ENCODE measurements around the gene MALT1.

Gene MALT1

DNA sequence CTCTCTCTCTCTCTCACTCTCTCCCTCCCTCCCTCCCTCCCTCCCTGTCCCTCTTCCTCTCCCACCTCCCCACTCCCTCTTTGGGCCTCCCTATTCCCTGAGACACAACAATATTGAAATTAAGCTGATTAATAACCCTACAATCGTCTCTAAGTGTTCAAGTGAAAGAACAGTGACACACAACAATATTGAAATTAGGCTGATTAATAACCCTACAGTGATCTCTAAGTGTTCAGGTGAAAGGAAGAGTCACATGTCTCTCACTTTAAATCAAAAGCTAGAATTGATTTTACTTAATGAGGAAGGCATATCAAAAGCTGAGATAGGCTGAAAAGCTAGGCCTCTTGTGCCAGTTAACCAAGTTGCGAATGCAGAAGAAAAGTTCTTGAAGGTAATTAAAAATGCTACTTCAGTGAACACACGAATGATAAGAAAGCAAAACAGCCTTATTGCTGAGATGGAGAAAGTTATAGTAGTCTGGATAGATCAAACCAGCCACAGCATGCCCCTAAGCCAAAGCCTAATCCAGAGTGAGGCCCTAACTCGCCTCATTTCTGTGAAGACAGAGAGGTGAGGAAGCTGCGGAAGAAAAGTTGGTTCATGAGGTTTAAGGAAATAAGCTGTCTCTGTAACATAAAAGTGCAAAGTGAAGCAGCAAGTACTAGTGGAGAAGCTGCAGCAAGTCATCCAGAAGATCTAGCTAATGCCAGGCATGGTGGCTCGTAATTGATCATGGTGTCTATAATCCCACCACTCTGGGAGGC, 21.3 kb downstream of the MALT1 start:
- DNase-seq (ENCODE audit: low spot score), result no peak

DNA sequence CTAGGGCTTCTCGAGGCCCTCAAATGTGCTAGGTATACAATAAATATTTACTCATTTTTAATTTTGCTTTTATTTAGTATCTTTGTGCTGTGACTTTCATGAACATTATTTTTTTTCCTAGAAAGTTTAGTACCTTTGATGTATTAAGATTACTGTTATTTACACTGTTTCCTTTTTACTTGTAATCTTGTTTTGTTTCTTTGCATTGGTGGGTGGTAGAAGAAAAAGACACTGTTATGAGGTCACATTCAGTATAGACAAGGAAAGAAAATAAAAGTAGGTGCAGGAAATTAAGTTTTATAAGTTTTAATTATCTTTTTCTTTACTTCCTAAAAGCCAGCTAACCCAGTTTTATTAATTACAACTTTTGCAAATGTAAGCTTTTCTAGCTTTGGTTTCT, 23.0 kb downstream of the MALT1 start:
- DNase-seq (ENCODE audit: low spot score), result no peak

DNA sequence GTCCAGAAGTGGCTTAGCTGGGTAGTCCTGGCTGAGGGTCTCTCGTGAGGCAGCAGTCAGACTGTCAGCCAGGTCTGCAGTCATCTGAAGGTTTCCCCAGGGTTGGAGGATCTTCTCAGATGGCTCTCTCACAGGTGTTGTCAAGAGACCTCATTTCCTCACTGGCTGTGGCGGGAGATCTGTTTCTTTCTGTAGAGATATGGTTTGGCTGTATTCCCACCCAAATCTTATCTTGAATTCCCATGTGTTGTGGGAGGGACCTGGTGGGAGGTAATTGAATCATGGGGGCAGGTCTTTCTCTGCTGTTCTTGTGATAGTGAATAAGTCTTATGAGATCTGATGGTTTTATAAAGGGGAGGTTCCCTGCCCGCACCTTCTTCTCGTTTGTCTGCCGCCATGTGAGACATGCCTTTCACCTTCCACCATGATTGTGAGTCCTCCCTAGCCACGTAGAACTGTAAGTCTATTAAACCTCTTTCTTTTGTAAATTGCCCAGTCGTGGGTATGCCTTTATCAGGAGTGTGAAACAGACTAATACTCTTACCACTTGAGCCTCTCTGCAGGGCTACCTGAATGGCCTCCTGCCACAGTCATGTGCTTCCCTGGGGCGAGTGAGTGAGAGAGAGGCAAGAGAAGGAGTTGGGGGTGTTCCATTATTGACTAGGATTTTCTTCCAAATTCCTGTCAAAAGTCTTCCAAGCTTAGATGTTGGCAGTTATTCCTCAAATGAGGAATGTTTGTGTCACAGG, 23.6 kb downstream of the MALT1 start:
- no peak for DNase-seq (ENCODE audit: low spot score)

DNA sequence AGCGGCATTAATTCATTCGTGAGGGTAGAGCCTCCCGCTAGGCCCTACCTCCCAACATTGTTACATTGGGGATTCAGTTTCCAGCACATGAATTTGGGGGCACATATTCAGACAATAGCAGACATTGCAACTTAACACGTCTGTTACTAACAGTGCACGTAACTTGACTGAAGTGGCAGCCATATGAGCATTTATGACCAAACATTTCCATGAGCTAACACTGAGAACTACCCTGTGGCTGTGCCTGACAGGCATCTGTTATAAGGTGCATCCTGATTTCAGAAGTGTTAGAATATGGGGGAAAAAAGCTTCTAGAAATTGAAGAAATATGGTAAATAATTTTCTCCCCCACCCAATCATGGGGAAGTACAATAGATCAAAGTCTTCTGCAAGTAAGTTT, 24.5 kb downstream of the MALT1 start:
- no peak for DNase-seq (ENCODE audit: low spot score)

DNA sequence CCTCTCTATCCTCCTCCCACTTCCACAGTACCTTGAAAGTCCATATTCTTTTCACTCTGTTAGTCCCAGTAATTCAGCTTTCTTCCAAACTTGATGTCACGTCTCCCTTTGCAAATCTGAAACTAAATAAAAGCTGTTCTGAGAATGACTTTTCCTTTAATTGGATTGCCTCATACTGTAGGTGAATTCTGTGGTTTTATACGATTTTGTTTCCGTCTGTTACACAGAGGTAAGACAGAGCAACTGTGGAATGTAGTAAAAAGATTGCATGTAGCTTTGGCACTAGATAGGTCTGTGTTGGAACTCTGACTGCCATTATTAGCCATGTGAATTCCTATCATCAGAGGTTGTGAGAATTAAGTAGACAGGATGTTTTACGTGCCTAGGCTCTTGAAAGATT, 25.9 kb downstream of the MALT1 start:
- DNase-seq (ENCODE audit: low spot score), result no peak

DNA sequence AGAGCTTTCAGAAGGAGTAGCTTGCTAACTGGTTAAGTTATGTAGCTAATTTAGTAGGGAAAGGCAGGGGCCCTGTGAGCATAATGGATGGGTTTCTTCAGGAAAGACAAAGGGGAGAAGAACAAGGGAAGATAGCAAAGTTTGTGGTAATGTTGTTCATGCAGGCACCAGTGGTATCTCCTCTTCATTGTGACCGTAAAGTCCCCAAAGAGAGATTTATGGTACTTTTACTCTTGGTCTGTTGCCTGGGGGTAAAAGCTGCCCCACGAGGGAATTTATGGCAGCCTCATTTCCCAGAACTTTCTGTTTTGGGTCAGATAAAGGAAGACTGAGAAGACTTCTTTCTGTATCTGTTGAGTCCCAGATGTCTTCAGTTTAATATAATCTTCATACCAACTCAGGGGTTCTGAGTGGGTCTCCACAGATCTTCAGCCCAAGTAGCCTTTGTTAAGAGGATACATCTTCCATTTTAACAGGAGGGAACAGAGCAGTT, 27.5 kb downstream of the MALT1 start:
- DNase-seq (ENCODE audit: low spot score), result no peak

DNA sequence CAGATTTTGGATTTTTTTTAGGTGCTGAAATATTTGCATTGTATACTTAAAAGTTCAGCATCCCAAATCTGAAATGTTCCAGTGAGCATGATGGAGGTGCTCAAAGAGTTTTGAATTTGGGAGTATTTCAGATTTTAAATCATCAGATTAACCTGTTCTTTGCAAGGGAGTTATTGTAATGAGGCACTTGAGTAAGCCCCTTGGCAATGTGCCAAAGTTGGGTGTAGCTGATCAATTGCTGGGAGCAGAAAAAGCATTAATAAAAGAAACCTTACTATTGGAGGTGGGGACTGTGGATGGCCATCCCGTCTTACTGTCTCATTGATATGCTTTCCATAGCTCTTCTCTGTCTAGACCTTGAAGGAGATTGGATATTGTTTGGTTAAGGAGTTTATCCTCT, 28.3 kb downstream of the MALT1 start:
- no peak for DNase-seq (ENCODE audit: low spot score)

DNA sequence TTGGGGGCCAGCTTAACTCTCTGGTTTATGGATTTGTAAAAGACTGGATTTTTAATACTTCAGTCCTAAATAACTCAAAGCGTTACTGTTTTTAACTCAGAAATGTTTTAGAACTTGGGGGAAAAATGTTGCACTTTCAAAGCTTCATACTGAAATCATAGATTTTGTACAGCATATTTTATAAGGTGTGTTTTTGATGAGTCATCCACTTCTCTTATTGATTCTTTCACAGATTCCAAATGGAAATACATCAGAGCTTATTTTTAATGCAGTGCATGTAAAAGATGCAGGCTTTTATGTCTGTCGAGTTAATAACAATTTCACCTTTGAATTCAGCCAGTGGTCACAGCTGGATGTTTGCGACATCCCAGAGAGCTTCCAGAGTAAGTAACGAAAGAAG, 28.9 kb downstream of the MALT1 start:
- DNase-seq (ENCODE audit: low spot score), result no peak

DNA sequence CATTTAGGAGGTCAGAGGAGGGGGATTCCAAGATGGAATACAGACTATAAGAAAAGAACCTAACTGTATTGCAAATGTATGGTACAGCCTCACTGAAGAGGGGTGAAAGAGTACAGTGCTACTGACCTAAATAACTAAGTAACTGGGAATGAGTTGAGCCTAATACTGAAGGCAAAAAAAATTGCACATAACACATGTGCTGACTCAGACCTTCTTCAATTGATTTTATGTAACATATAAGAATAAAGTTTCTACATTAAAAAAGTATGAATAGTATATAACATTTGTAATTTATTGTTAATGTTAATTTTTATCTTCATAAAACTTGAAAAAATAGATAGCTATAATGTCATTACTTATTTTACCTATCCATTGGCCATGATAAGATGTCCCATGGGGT, 41.7 kb downstream of the MALT1 start:
- no peak for DNase-seq (ENCODE audit: low spot score)

DNA sequence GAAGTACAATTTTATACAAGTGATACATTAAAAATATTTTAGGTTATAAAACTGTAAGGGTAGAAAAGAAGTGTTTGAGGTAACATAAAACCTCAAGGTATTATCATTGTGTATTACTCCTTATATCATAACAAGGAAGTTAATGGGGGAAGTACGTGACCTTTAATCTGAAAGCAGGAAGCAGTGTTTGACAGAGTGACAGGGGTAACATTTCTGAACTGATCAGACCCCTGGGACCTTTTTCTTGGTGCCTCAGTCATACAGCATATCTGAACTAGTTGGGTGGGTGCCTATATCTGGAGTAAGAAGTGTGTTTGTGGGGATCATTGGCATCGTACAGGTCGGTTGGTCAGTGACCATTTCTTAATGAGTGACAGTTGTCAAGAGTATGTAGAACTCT, 43.0 kb downstream of the MALT1 start:
- no peak for DNase-seq (ENCODE audit: low spot score)

DNA sequence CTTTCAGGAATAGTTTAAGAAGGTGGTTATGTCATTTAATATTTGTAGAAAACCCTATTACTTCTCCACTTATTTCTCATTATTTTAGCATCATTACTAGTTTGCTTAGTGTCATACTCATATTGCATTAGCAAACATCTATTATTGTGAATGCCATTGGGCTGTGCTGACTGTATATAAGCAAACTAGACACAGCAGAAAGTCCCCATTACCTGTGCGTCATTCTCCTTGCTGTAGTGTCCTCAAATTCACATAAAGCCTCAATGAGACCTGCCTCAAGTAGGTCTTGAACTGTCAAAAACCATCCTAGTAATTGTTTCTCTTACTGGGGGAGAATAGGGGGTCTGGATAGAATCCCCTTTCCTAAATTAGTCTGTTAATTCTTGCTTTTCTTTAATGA, 43.6 kb downstream of the MALT1 start:
- DNase-seq (ENCODE audit: low spot score), result no peak

DNA sequence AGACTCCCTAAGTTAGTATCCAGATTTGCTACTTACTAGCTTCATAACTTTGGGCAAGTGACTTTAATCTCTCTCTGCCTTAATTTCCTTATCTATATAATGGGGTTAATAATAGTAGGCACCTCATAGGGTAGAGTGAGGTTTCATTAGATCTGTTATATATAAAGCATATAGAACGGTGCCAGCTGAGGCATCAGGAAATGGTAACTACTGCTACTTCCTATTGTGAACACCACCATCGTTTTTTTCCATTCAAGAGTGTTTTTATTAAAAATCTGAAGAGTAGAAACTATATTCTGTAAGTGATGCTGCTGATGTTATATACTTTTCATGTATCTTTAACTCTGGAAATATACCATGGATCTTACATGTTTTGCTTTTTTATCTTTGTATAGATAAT, 44.3 kb downstream of the MALT1 start:
- DNase-seq (ENCODE audit: low spot score), result no peak

DNA sequence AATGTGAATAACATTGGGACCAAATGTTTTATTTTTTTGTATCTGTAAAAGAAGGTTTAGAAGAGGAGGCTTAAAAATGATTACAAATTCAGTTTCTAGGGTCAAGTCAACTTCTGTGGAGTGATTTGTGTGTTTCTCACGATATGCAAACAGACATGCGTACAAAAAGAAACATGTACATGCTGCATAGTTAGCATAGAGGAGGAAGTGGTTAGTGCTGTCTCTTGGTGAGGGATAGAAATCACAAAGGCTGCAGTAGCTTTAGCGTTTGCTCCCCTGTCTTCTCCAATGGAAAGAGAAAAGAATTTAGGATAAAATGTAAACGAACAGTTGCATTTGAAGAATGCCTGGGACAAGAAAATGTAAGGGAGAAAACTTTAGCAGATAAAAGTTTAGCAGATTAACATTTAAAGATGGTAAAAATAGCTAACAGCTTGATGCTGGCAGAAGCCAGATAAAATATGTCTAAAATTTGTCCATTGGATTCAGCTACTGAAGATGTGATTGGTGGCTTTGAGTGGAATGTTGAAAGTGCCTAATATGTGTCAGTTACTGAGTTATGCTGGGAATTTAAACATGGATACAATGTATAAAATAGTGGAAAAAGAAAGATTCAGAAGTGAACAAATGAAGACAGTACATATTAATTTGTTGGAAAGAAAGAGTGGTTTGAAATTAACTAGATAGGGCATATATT, 44.9 kb downstream of the MALT1 start:
- DNase-seq (ENCODE audit: low spot score), result peak; percentile 3

DNA sequence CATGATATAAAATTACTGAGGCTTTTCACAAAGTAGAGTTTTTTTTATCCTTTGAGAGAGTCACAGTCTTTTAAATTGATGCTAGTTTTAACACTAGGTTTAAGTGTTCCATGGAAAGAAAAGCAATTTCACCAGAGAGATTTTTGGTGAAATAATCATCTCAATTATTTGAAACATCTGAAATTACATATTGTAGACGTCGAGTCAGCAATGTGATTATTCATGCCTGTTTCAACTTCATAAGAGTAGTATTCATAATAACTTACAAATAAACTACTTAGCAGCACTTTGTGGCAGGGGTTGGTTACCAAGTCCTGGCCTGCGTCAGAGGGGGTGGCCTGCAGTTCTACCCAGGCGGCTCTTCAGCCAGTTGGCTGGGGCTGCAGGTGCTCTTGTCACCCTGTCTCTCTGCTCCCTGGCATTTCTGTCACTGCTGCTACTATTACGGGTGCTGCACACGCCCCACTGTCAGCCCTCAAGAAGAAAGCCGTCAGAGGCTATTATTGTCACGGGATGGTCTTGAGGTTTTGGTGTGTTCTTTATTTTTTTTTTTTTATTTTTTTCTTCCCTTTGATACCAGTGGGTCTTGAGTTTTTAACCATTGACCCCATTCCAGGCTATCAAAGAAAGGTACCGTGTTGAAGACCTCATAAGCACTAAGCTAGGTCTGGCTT, 50.4 kb downstream of the MALT1 start:
- no peak for DNase-seq (ENCODE audit: low spot score)

DNA sequence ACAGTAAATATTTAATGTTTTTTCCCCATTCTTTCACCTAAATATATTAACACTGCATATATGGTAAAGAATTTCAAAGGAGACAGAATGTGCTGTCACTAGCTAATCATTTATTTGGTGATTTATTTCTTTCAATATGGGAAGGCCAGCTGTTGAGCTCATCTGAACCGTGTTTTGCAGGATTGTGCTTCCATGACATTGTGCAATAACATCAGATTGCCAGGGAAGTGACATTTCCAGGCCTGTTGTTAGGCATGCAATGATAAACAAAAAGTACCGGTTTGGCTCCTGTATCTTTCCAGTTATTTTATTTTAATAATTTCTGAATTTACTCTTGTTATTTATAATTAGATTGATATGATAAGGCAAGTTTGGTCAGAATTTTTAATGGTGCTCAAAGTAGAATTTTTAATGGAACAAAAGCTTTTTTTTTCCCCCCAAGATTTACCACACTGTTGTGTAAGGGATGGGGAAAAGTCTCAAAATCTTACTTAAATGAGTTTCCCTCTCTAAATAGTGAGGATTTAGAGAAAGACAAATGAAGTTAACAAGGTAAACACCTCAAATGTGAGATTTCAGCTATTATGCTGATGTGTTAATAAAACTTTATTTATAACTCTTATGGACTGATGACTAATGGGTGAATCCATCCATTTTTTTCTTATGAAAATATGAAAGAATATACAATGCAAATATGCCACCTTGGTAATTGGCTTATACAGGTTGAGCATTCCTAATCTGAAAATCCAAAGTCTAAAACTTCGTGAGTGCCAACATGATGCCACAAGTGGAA, 52.7 kb downstream of the MALT1 start:
- DNase-seq (ENCODE audit: low spot score), result no peak

DNA sequence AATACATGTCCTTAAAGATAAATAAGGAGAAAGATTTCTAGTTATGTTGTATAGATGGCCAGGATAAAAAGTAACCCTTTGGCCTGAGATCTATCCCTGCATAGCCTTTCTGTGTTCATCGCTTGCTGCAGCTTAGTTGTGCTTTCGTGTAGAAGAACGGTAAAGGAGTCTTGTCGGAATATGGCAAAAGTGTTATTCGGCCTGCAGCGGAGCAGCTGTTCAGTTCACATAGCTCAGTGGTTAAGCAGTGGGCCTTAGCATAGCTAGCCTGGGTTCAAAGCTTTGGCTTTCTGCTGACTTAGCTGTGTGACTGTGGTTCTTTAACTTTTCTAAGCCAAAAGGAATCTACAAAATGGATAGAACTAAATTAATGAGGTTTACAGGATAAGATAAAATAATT, 55.4 kb downstream of the MALT1 start:
- DNase-seq (ENCODE audit: low spot score), result no peak

DNA sequence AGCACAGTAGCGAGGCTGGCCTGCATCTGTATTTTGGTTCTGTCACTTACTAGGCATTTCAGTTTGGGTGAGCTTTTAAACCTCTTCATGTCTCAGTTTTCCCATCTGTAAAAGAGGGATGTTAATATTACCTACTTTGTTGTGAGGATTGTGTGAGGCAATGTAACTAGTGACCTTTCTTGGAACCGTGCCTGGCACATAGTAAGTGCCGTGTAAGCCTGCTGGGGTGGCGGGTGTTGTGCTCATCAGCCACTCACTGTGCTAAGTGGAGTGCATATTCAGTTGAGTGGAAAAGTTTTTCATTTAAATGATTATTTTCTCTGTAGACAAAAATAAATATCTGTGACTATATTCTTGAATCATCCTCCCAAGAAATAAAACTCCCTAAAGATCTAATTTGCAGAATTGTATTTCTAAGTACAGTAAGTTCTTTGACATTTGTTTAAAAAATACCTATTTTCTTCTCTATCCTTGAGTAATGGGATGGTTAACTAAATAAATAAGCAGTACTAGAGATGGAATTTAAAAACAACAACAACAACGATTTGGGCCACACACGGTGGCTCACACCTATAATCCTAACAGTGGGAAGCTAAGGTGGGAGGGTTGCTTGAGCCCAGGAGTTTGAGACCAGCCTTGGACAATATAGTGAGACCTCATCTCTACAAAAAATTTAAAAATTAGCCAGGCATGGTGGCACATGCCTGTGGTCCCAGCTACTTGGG, 56.7 kb downstream of the MALT1 start:
- no peak for DNase-seq (ENCODE audit: low spot score)

DNA sequence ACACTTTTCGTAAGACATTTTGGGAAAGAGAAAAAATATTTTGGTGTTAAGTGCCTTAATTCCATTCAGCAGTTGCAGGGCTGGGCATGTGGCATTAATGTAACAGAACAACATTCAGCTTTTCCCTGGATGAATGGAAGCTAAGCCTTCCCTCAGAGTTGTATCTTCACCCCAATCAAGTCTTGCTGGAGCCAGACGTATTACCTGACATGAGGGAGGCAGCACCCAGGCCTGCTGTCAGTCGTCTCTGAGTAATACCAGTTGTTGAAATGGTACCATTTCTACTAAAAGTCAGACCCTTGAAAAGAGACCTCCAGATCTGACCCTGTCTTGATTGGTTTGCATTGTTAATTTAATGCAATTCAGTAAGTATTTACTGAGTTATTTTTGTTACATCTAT, 57.5 kb downstream of the MALT1 start:
- no peak for DNase-seq (ENCODE audit: low spot score)

DNA sequence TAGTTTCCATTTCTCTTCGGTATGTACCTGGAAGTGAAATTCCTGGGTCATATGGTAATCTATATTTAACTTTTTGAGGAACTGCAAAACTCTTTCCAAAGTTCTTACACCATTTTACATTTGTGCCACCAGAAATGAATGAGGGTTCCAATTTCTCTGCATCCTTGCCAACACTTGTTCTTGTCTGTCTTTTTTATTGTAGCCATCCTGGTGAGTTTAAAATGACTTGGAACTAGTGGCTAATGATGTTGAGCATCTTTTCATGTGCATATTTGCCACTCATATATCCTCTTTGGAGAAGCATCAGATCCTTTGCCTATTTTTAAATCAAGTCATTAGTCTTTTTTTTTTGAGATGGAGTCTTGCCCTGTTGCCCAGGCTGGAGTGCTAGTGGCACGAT, 59.4 kb downstream of the MALT1 start:
- DNase-seq (ENCODE audit: low spot score), result no peak

DNA sequence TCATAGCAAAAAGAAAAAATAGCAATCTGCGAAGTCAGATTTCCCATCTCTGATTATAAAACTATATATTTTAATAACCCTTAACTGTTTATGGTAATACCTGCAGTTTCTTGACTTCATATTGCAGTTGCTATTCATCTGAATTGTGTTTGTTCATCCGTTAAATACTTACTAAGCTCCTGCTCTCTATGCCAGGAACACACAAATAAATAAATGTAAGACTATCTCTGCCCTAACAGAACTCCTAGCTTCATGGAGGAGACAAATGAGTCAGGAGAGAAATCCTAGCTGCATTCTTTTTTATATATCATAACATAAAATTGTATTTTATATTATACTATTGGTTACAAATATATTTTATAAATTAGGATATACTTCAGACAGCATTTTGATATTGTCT, 61.2 kb downstream of the MALT1 start:
- no peak for DNase-seq (ENCODE audit: low spot score)

DNA sequence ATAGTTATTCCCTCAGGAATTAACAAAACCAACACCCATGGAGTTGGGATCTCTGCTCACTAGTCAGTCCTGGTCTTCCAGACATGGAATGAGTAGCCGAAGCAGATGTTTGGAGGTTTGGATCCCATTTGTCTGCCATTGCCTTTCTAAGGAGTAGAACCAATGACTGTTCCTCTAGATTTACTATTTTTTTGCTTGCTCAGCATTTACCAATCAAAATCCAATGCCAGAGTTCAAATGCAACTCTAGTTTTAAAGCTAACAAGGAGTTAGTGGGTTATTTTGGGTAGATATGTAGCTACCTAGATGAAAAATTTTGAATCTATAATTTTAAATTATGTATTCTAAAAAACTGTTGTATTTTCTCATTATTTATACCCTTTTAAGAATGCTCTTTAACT, 62.6 kb downstream of the MALT1 start:
- no peak for DNase-seq (ENCODE audit: low spot score)

Measured in globus pallidus (tissue), 1 donor.